GM12865 (cell line): ENCODE measurements around the gene MARCHF10.
"Not testable (repeated sequence)": the region's sequence is repeated elsewhere in the genome, so short reads cannot be mapped to it uniquely, and the experiment has no call there.

ENCODE experiments used
- DNase-seq: peaks from one replicate; pipeline ENCODE4 v3.0.0; 2010; ENCODE audit warnings: low read depth
- H3K4me3 ChIP-seq: 2 replicates; pipeline ENCODE4 v1.5.1; 2011; ENCODE audit warnings: mild to moderate bottlenecking, low read depth, low read length, control low read depth
- TF ChIP-seq, protein P1 (sequence below): IDR thresholded peaks from 2 replicates; pipeline ENCODE4 v1.5.1; 2011; ENCODE audit warnings: low read length, control low read depth, low read depth, inconsistent platforms; ENCODE audit not compliant: insufficient read depth; ENCODE audit errors: missing control alignments

The MARCHF10 gene

DNA sequence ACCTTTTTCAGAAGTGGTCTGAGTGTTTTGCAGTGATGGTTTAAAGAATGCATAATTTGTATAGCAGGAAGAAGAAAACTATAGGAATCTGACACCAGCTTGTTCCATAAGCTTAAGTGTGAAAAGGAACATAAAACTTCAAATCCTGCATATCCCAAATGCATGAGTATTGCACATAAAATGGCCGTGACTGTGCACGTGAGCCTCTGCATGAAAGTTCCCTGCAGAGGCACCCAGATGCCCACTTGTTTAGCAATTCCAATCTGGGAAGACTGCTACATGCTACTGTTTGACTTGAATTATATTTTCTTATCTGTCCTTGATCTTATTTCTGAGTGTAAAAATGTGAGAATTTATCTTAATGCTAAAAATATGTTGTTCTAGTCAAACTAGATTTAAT lies 21.5 kb downstream of the MARCHF10 start:
- DNase-seq = no peak
- H3K4me3 ChIP-seq = no peak overlapping the region
- TF ChIP-seq, protein P1, sequence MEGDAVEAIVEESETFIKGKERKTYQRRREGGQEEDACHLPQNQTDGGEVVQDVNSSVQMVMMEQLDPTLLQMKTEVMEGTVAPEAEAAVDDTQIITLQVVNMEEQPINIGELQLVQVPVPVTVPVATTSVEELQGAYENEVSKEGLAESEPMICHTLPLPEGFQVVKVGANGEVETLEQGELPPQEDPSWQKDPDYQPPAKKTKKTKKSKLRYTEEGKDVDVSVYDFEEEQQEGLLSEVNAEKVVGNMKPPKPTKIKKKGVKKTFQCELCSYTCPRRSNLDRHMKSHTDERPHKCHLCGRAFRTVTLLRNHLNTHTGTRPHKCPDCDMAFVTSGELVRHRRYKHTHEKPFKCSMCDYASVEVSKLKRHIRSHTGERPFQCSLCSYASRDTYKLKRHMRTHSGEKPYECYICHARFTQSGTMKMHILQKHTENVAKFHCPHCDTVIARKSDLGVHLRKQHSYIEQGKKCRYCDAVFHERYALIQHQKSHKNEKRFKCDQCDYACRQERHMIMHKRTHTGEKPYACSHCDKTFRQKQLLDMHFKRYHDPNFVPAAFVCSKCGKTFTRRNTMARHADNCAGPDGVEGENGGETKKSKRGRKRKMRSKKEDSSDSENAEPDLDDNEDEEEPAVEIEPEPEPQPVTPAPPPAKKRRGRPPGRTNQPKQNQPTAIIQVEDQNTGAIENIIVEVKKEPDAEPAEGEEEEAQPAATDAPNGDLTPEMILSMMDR = no peak

DNA sequence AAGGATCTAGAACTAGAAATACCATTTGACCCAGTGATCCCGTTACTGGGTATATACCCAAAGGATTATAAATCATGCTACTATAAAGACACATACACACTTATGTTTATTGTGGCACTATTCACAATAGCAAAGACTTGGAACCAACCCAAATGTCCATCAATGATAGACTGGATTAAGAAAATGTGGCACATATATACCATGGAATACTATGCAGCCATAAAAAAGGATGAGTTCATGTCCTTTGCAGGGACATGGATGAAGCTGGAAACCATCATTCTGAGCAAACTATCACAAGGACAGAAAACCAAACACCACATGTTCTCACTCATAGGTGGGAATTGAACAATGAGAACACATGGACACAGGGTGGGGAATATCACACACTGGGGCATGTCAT lies 22.1 kb downstream of the MARCHF10 start:
- not testable (repeated sequence) for H3K4me3 ChIP-seq, DNase-seq

DNA sequence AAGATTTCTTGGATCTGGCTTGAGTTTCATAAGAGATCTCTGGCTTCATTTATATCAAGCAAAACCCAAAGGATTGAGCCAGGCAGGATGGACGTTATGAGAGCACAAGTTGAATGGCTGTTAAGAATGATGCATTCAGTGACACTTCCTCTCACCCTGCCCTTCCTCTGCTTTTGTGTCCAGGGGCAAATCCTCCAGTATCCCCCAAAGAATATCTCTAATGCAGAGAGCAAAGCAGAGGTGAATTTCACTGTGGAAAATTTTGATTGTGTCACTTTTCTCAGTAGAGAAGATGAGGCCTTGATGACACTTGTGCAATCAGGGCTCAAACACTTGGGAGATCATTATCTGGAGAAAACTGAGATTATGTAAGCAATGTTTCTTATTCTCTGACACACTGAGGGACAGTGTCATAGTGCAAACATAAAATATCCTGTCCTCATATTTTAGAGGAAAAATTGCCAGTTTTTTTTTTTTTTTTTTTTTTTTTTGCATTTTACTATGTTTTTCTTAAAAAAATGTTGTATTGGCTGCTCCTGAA lies 25.3 kb downstream of the MARCHF10 start:
- DNase-seq = no peak
- H3K4me3 ChIP-seq = no peak overlapping the region
- TF ChIP-seq, protein P1 = no peak

DNA sequence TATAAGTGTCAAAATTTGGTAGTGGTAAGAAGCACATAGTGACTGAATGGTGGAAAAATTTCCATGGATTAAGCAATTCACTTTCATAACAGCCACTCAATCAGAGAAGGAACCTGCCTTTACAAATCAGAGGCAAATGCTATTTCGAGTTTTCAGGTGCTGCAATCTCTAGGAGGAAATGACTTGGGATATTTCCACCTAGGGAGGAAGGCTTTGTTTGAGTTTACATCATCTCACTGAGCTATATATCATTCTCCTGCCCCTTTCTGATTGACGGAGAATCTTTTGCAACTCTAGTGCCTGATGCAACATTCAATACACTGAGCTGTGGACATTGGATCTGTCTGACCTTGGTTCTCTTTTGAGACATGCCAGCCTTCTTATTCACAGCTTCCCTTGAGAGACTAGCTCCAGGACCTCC lies 26.3 kb downstream of the MARCHF10 start:
- no peak for DNase-seq
- TF ChIP-seq, protein P1 = no peak
- no peak overlapping the region for H3K4me3 ChIP-seq

DNA sequence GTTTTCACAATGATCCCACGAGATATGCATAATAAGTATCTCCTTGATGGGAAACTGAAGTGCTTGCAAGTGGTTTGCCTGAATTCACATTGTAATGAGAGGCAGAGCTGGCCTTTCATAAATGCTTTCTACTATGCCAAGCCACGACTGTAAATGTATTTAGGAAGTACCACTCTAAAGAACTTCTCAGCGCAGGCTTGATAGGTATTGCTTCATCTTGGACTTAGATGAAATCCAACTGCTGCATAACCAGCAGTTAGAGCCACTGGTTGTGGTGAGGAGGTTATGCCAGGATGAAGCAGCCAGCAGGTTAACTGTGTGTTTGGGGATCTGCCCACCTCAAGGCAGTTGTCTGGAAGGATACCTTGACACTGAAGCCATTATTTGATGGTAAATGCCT lies 26.8 kb downstream of the MARCHF10 start:
- H3K4me3 ChIP-seq = no peak overlapping the region
- TF ChIP-seq, protein P1 = no peak
- DNase-seq = no peak

DNA sequence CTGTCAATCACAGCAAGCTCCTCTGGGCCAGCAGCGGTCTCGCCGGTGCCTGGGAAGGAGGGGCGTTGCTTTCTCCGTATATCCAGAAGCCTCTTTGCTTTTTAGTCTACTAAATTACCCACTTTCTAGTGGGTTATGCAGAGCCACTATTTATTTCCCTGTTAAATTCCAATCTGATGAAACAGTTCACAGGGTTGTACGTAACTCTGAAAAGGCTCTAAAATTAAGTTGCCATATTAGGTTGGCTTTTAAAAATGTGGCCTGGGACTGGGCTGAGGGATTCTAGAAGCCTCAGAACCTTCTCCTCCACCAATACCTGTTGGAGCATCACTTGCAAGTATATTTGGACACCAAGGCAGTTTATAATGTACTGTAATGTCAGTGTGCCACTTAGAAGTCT lies 27.2 kb downstream of the MARCHF10 start:
- no peak for DNase-seq
- no peak overlapping the region for H3K4me3 ChIP-seq
- TF ChIP-seq, protein P1 = no peak

DNA sequence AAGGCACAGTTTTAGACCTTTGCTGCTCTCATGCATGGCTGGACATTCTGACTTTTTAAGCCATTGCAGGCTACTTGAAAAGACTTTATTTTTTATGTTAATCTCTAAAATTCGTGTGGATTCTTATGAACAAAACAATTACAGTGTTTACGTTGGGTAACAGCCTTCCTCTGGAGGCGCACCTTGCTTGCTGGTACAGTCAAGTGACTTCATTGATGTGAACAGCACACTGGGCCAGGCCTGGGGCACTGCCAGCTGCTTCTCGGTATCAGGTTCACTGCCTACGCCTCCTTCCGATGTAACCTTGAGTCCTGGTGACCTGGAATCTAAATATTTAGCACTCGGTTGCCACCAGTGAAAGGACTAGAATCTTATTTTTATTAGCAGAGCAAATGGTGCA lies 27.8 kb downstream of the MARCHF10 start:
- TF ChIP-seq, protein P1 = no peak
- no peak for DNase-seq
- no peak overlapping the region for H3K4me3 ChIP-seq
